Measurements from ENCODE around the gene WDR54.
A peak's percentile ranks its signal among the peaks of the same experiment; 100 is the strongest.
"Not testable (repeated sequence)": the region's sequence is repeated elsewhere in the genome, so short reads cannot be mapped to it uniquely, and the experiment has no call there.

The WDR54 gene

DNA sequence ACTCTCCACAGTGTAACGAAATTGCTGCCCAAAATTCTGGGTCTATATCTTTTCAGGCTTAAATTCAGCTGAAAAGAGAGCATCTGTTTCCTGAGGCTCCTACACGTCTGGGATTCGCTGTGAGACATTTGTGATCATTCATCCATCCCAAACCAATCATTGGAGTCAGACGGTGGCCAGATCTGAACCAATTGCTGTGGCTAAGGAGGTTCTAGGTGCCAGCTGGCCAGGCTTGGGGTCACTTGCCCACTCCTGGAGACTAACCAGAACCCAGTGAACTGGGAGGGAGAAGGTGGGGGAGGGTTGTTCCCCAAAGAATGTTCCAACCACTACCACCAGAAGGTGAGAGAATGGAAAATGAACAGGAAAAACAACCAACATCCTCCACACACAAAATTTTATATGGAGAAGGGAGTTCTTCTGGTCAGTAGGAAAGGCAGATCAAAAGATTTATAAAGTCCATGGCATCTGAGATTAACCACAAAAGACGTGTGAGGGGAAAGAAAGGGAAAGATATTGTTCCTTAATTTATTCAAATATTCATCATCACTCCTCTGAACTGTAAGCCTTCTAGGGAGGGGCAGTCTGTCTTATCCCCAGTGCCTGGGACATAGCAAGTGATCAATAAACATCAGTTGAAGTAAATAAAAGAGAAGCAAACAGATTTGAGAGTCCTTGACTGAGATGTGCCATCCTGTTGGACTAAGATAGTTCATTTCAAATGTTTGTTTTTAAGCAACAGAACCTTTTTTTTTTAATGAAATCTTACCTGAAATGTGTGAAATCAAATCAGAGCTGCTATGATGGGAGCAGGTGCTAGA, 23.2 kb downstream of the WDR54 start:
- peaks cover 24% of the 10 kb centered on the region; the same call in 1 of the 2 replicates for H3K27me3 ChIP-seq (ENCODE audit: insufficient read depth, low read length)
- H3K9me3 ChIP-seq (ENCODE audit: insufficient read depth, low read depth, low read length) = no peaks in the 10 kb centered on the region
- H3K9ac ChIP-seq (ENCODE audit: low read depth, low read length) = no peak overlapping the region
- peaks cover 4% of the 10 kb centered on the region; the same call in 1 of the 2 replicates for H3K4me1 ChIP-seq (ENCODE audit: insufficient read depth, low read length)
- no peak overlapping the region for H3K27ac ChIP-seq (ENCODE audit: low read length)
- H3K4me3 ChIP-seq (ENCODE audit: low read length) = no peak overlapping the region
- H3K36me3 ChIP-seq (ENCODE audit: insufficient read depth, low read depth, low read length) = no peaks in the 10 kb centered on the region

- H3K36me3 ChIP-seq (ENCODE audit: insufficient read depth, low read depth, low read length) = no peaks in the 10 kb centered on the region
- H3K4me3 ChIP-seq (ENCODE audit: low read length) = no peak overlapping the region
- no peak overlapping the region for H3K27ac ChIP-seq (ENCODE audit: low read length)
- peaks cover 11% of the 10 kb centered on the region; the same call in 1 of the 2 replicates for H3K27me3 ChIP-seq (ENCODE audit: insufficient read depth, low read length)
- no peaks in the 10 kb centered on the region for H3K9me3 ChIP-seq (ENCODE audit: insufficient read depth, low read depth, low read length)
- no peak overlapping the region for H3K9ac ChIP-seq (ENCODE audit: low read depth, low read length)
- H3K4me1 ChIP-seq (ENCODE audit: insufficient read depth, low read length) = no peaks in the 10 kb centered on the region
Observed at GRCh38 chr2:74447230-74447999, 25.9 kb downstream of the WDR54 start.

- Histone ChIP-seq H3K27ac (ENCODE audit: low read length) (no peak overlapping the region), H3K4me3 (ENCODE audit: low read length) (no peak overlapping the region), H3K9ac (ENCODE audit: low read depth, low read length) (no peak overlapping the region), H3K36me3 (ENCODE audit: insufficient read depth, low read depth, low read length) (no peaks in the 10 kb centered on the region), H3K27me3 (ENCODE audit: insufficient read depth, low read length) (peaks cover 9% of the 10 kb centered on the region; the same call in 1 of the 2 replicates), H3K9me3 (ENCODE audit: insufficient read depth, low read depth, low read length) (no peaks in the 10 kb centered on the region), H3K4me1 (ENCODE audit: insufficient read depth, low read length) (no peaks in the 10 kb centered on the region)
Observed at GRCh38 chr2:74448771-74449170, 27.2 kb downstream of the WDR54 start.

- Histone ChIP-seq H3K27ac (ENCODE audit: low read length) (no peak overlapping the region), H3K9ac (ENCODE audit: low read depth, low read length) (no peak overlapping the region), H3K9me3 (ENCODE audit: insufficient read depth, low read depth, low read length) (no peaks in the 10 kb centered on the region), H3K4me3 (ENCODE audit: low read length) (no peak overlapping the region), H3K36me3 (ENCODE audit: insufficient read depth, low read depth, low read length) (no peaks in the 10 kb centered on the region), H3K4me1 (ENCODE audit: insufficient read depth, low read length) (peaks cover 3% of the 10 kb centered on the region; the same call in 1 of the 2 replicates), H3K27me3 (ENCODE audit: insufficient read depth, low read length) (no peaks in the 10 kb centered on the region)
Observed at GRCh38 chr2:74450570-74451190, 29.1 kb downstream of the WDR54 start.

GRCh38 chr2:74454654-74455511, 33.4 kb downstream of the WDR54 start, which contains the start of gene INO80B:
INO80B (plus strand) TSS chr2:74455087; CDS start chr2:74455117, 30 bp downstream.
- H3K4me3 ChIP-seq (ENCODE audit: low read length) = peak within 1 kb of the TSS; percentile 88
- no peaks in the 10 kb centered on the region for H3K9me3 ChIP-seq (ENCODE audit: insufficient read depth, low read depth, low read length)
- peaks cover 10% of the 10 kb centered on the region for H3K4me1 ChIP-seq (ENCODE audit: insufficient read depth, low read length)
- H3K27ac ChIP-seq (ENCODE audit: low read length) = peak within 1 kb of the TSS; percentile 32
- H3K36me3 ChIP-seq (ENCODE audit: insufficient read depth, low read depth, low read length) = no peaks in the 10 kb centered on the region
- H3K27me3 ChIP-seq (ENCODE audit: insufficient read depth, low read length) = no peaks in the 10 kb centered on the region
- peak within 1 kb of the TSS; percentile 66; the same call in 1 of the 2 replicates for H3K9ac ChIP-seq (ENCODE audit: low read depth, low read length)

DNA sequence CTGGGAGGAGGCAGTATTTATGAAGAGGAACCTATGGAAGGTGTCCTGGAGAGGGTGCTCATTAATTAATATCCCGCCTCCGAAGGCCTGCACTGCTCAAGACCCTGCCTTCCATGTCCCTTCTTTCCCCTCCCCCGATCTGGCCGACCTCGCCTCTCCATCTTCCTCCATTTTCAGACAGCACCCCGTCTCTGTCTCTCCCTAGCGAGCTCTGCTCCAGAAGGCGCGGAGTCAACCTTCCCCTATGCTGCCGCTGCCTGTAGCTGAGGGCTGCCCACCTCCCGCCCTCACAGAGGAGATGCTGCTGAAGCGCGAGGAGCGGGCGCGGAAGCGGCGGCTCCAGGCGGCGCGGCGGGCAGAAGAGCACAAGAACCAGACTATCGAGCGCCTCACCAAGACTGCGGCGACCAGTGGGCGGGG, 35.6 kb downstream of the WDR54 start:
- peak overlapping the region; percentile 18 for H3K27ac ChIP-seq (ENCODE audit: low read length)
- peak overlapping the region; percentile 97 for H3K9ac ChIP-seq (ENCODE audit: low read depth, low read length)
- H3K36me3 ChIP-seq (ENCODE audit: insufficient read depth, low read depth, low read length) = peaks cover 5% of the 10 kb centered on the region; the same call in 1 of the 2 replicates
- H3K4me1 ChIP-seq (ENCODE audit: insufficient read depth, low read length) = peaks cover 10% of the 10 kb centered on the region
- no peaks in the 10 kb centered on the region for H3K9me3 ChIP-seq (ENCODE audit: insufficient read depth, low read depth, low read length)
- H3K4me3 ChIP-seq (ENCODE audit: low read length) = peak overlapping the region; percentile 95
- no peaks in the 10 kb centered on the region for H3K27me3 ChIP-seq (ENCODE audit: insufficient read depth, low read length)

DNA sequence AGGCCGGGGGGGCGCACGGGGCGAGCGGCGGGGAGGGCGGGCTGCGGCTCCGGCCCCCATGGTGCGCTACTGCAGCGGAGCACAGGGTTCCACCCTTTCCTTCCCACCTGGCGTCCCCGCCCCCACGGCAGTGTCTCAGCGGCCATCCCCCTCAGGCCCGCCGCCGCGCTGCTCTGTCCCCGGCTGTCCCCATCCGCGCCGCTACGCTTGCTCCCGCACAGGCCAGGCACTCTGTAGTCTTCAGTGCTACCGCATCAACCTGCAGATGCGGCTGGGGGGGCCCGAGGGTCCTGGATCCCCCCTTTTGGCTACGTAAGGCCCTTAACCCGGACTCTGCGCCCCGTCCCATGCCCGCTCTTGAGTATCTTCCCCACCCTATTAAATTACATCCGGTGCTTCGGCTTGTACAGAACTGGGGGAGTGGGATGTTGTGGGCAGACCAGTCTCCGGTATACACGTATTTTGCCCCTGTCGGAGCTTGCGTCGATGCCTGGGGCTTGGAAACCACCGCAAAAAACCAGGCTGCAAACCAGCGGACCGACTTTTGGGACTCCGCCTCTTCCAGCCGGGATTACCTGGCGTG, 36.1 kb downstream of the WDR54 start:
- Histone ChIP-seq H3K36me3 (ENCODE audit: insufficient read depth, low read depth, low read length) (peaks cover 10% of the 10 kb centered on the region), H3K9me3 (ENCODE audit: insufficient read depth, low read depth, low read length) (no peaks in the 10 kb centered on the region), H3K27me3 (ENCODE audit: insufficient read depth, low read length) (no peaks in the 10 kb centered on the region), H3K4me3 (ENCODE audit: low read length) (peak overlapping the region; percentile 95), H3K4me1 (ENCODE audit: insufficient read depth, low read length) (peaks cover 10% of the 10 kb centered on the region), H3K9ac (ENCODE audit: low read depth, low read length) (peak overlapping the region; percentile 97), H3K27ac (ENCODE audit: low read length) (peak overlapping the region; percentile 97)

GRCh38 chr2:74458132-74458937, 36.8 kb downstream of the WDR54 start, which contains the start of gene WBP1:
WBP1 (plus strand) TSS chr2:74458438; CDS start chr2:74458603, 165 bp downstream.
- Histone ChIP-seq H3K9me3 (ENCODE audit: insufficient read depth, low read depth, low read length) (no peaks in the 10 kb centered on the region), H3K4me3 (ENCODE audit: low read length) (peak within 1 kb of the TSS; percentile 95), H3K27ac (ENCODE audit: low read length) (peak within 1 kb of the TSS; percentile 97), H3K9ac (ENCODE audit: low read depth, low read length) (peak within 1 kb of the TSS; percentile 97), H3K36me3 (ENCODE audit: insufficient read depth, low read depth, low read length) (peaks cover 17% of the 10 kb centered on the region), H3K4me1 (ENCODE audit: insufficient read depth, low read length) (peaks cover 10% of the 10 kb centered on the region), H3K27me3 (ENCODE audit: insufficient read depth, low read length) (no peaks in the 10 kb centered on the region)

DNA sequence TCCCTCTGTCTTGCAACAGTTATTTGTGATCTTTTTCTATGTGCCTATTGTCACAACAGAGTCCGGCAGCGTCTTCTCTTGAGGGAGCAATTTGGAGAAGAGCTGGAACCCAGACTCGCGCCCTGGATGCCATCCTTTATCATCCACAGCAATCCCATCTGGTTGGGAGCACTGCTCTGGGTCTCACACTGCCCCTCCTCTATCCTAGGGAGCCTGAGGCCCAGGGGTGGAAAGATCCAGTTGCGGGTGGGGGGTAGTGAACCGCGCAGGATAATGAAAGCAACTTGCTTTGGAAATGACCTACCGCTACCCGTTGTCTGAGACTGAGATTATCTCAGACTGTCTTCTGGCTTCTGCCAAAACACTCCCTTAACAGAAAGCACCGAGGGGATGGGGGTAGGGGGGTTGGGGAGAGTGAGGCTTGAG, 37.4 kb downstream of the WDR54 start:
- Histone ChIP-seq H3K36me3 (ENCODE audit: insufficient read depth, low read depth, low read length) (peaks cover 18% of the 10 kb centered on the region), H3K9ac (ENCODE audit: low read depth, low read length) (peak overlapping the region; percentile 96), H3K9me3 (ENCODE audit: insufficient read depth, low read depth, low read length) (no peaks in the 10 kb centered on the region), H3K4me3 (ENCODE audit: low read length) (peak overlapping the region; percentile 95), H3K27me3 (ENCODE audit: insufficient read depth, low read length) (no peaks in the 10 kb centered on the region), H3K4me1 (ENCODE audit: insufficient read depth, low read length) (peaks cover 10% of the 10 kb centered on the region), H3K27ac (ENCODE audit: low read length) (no peak overlapping the region)

GRCh38 chr2:74459503-74460118, 38.1 kb downstream of the WDR54 start:
- H3K27ac ChIP-seq (ENCODE audit: low read length); H3K4me1 ChIP-seq (ENCODE audit: insufficient read depth, low read length); H3K9me3 ChIP-seq (ENCODE audit: insufficient read depth, low read depth, low read length); H3K9ac ChIP-seq (ENCODE audit: low read depth, low read length); H3K27me3 ChIP-seq (ENCODE audit: insufficient read depth, low read length): not testable (repeated sequence)
- Histone ChIP-seq H3K36me3 (ENCODE audit: insufficient read depth, low read depth, low read length) (peaks cover 18% of the 10 kb centered on the region), H3K4me3 (ENCODE audit: low read length) (peak overlapping the region; percentile 95; the same call in 1 of the 2 replicates)
